Adrenal gland (tissue), 5 donors: ENCODE data around the gene FBXL17.

Source experiments
- POLR2A ChIP-seq, 2 donors: fragments of 450-650 bp; IDR thresholded peaks; one replicate each; pipeline ENCODE4 v1.6.1; 2017; ENCODE audit warnings: antibody characterized with exemption in 2 of 2, mild to moderate bottlenecking in 2 of 2, moderate library complexity in 1 of 2
- TF ChIP-seq, protein P1 (sequence below), 6 experiments: fragments of 450-650 bp in 4 of 6; fragments of 200-600 bp in 2 of 6; sonication (generic) in 1 of 6; IDR thresholded peaks; 1 replicate in 5 of 6; 2 replicates in 1 of 6; pipeline versions ENCODE4 v1.5.1 to v1.8.0; 2016 to 2021; ENCODE audit warnings: antibody characterized with exemption in 6 of 6, mild to moderate bottlenecking in 2 of 6, moderate library complexity in 1 of 6
- donor health status: DM: no; HTN: no; CAD: no.

DNA sequence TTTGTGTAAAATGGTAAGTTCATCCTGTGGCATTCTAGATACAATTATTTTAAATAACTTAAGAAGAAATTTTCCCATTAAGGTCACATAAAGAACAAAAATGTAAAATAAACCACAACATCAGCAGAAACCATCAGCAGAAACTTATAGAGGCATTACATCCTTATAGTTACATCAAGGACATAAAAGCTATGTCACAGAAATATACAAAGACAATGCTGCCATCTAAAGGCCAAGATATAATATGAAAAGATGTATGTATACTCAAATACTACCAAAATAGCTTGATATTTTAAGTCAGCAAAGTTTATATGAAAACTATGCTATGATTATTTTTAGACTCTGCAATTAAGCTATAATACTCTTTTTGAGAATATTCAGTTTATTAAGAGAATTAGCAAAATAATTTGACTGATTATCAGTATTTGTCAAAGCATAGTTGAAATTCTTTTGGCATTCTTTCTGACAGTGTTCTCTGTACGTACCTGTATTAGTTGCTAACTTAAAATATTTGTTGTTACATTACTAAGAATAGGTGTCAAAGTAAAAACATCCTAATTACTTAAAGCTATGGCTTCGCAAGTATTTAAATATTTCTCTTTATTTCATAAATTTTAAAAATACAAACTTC lies 36.2 kb downstream of the FBXL17 start:
- TF ChIP-seq, protein P1, sequence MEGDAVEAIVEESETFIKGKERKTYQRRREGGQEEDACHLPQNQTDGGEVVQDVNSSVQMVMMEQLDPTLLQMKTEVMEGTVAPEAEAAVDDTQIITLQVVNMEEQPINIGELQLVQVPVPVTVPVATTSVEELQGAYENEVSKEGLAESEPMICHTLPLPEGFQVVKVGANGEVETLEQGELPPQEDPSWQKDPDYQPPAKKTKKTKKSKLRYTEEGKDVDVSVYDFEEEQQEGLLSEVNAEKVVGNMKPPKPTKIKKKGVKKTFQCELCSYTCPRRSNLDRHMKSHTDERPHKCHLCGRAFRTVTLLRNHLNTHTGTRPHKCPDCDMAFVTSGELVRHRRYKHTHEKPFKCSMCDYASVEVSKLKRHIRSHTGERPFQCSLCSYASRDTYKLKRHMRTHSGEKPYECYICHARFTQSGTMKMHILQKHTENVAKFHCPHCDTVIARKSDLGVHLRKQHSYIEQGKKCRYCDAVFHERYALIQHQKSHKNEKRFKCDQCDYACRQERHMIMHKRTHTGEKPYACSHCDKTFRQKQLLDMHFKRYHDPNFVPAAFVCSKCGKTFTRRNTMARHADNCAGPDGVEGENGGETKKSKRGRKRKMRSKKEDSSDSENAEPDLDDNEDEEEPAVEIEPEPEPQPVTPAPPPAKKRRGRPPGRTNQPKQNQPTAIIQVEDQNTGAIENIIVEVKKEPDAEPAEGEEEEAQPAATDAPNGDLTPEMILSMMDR (IDR thresholded peaks at IDR 0.05): peak; percentile 26 to 59 (median 48)
- TF ChIP-seq POLR2A (IDR thresholded peaks at IDR 0.05): no peak
